Astrocyte (in vitro differentiated cells and primary cell): ENCODE measurements around the gene POR. TPM values are rescaled to one million over a fixed set of nuclear protein-coding genes. Genes with fewer than 3 reads are reported as not detected.

Source experiments
- DNase-seq: peaks from one replicate; pipeline ENCODE4 v3.0.0-alpha.2; 2010; ENCODE audit warnings: low read depth
- FAIRE-seq: peaks from 2 replicates; lab custom pipeline; 2011; peaks lifted over from hg19 to GRCh38; lab: Jason Lieb, UNC
- H2AFZ ChIP-seq: 2 replicates; pipeline ENCODE4 v1.6.0; 2012; ENCODE audit warnings: low read depth, low read length, inconsistent platforms
- H3K27ac ChIP-seq: 2 replicates; pipeline ENCODE4 v1.5.1; 2011; ENCODE audit warnings: low read depth, low read length, inconsistent platforms
- H3K27me3 ChIP-seq: 2 replicates; pipeline ENCODE4 v1.6.0; 2011; ENCODE audit warnings: low read length, inconsistent platforms; ENCODE audit not compliant: insufficient read depth
- H3K36me3 ChIP-seq: 2 replicates; pipeline ENCODE4 v1.5.1; 2011; ENCODE audit warnings: low read length, inconsistent platforms; ENCODE audit not compliant: insufficient read depth
- H3K4me1 ChIP-seq: 2 replicates; pipeline ENCODE4 v1.5.1; 2011; ENCODE audit warnings: low read length, inconsistent platforms; ENCODE audit not compliant: insufficient read depth
- H3K4me2 ChIP-seq: 2 replicates; pipeline ENCODE4 v1.6.0; 2012; ENCODE audit warnings: low read length, inconsistent platforms
- H3K4me3 ChIP-seq: 2 replicates; pipeline ENCODE4 v1.5.1; 2011; ENCODE audit warnings: low read depth, mild to moderate bottlenecking, low read length, inconsistent platforms; ENCODE audit not compliant: insufficient read depth
- H3K79me2 ChIP-seq: 2 replicates; pipeline ENCODE4 v1.6.0; 2012; ENCODE audit warnings: mild to moderate bottlenecking, low read length, inconsistent platforms; ENCODE audit not compliant: insufficient read depth
- H3K9ac ChIP-seq: 2 replicates; pipeline ENCODE4 v1.6.0; 2012; ENCODE audit warnings: mild to moderate bottlenecking, low read length, inconsistent platforms
- H3K9me3 ChIP-seq: 2 replicates; pipeline ENCODE4 v1.5.1; 2012; ENCODE audit warnings: low read depth, mild to moderate bottlenecking, low read length, inconsistent platforms; ENCODE audit not compliant: insufficient read depth
- H4K20me1 ChIP-seq: 2 replicates; pipeline ENCODE4 v1.6.0; 2012; ENCODE audit warnings: low read length, inconsistent platforms; ENCODE audit not compliant: insufficient read depth
- H3K27ac Mint-ChIP-seq: one replicate; pipeline ENCODE4 v1.8.0; 2021; ENCODE audit warnings: mild to moderate bottlenecking, mixed read lengths; ENCODE audit not compliant: unreplicated experiment
- H3K27me3 Mint-ChIP-seq: one replicate; pipeline ENCODE4 v1.8.0; 2021; ENCODE audit warnings: low read depth, mixed read lengths; ENCODE audit not compliant: unreplicated experiment
- H3K36me3 Mint-ChIP-seq: one replicate; pipeline ENCODE4 v1.8.0; 2021; ENCODE audit warnings: low read depth, mixed read lengths; ENCODE audit not compliant: unreplicated experiment
- H3K4me1 Mint-ChIP-seq: one replicate; pipeline ENCODE4 v1.8.0; 2021; ENCODE audit warnings: low read depth, mixed read lengths; ENCODE audit not compliant: unreplicated experiment
- H3K4me3 Mint-ChIP-seq: one replicate; pipeline ENCODE4 v1.8.0; 2021; ENCODE audit warnings: mild to moderate bottlenecking, moderate library complexity, mixed read lengths; ENCODE audit not compliant: unreplicated experiment
- H3K9me3 Mint-ChIP-seq: one replicate; pipeline ENCODE4 v1.8.0; 2021; ENCODE audit warnings: mild to moderate bottlenecking, mixed read lengths; ENCODE audit not compliant: unreplicated experiment
- EZH2 ChIP-seq: IDR thresholded peaks from 2 replicates; pipeline ENCODE4 v1.6.1; 2012; ENCODE audit warnings: mild to moderate bottlenecking, low read length, inconsistent platforms; ENCODE audit not compliant: insufficient read depth
- total RNA-seq: library from RNA; stranded (reverse); gene quantifications from 2 replicates; pipeline ENCODE4 v1.2.1, GENCODE V29; 2021
- TF ChIP-seq, protein P1 (sequence below): IDR thresholded peaks from 2 replicates; pipeline ENCODE4 v1.5.1; 2011; ENCODE audit warnings: low read depth, mild to moderate bottlenecking, inconsistent platforms, low read length, moderate library complexity; ENCODE audit not compliant: insufficient read depth

POR gene
- total RNA-seq, 1 donor from 2014 or later, result 73.6 TPM

DNA sequence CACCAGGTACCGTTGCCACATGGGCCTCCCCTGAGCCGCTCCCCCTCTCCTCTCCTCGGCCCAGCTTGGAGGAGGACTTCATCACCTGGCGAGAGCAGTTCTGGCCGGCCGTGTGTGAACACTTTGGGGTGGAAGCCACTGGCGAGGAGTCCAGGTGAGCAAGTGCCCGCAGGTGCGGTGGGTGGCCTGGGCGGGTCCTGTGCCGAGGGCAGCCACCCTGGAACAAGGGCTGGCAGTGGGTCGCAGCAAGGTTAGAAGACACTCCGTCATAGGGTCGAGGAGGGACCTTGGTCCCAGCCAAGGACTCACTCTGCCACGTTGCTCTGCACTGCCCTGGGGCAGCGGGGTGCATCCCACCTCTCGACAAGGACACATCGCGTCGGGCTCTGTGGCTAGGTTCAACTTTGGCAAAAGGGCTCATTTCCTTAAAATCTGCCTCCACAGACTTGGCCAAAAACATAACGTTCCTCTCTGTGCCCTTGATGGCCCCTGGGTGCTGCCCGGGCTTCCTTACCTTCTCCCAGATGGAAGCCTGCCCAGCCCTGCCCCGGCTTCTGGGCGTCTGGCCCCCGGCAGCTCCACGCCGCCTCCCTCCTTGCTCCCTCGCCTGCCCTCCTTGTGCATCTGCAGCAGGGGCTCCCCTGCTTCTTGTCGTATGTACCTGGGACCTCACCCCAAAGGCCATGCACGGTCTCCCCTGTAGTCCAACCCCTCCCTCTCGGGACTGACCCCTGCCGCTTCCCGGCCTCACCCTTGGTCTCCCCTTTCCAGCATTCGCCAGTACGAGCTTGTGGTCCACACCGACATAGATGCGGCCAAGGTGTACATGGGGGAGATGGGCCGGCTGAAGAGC lies 66.7 kb downstream of the POR start:
- Histone ChIP-seq H3K9ac (no peak overlapping the region), H3K9me3 (no peaks in the 10 kb centered on the region), H3K4me1 (no peaks in the 10 kb centered on the region), H3K4me2 (no peak overlapping the region), H3K4me3 (no peak overlapping the region), H3K79me2 (no peaks in the 10 kb centered on the region), H3K27ac (no peak overlapping the region), H4K20me1 (peaks cover 9% of the 10 kb centered on the region), H3K36me3 (no peaks in the 10 kb centered on the region), H3K27me3 (no peaks in the 10 kb centered on the region), H2AFZ (no peak overlapping the region)
- TF ChIP-seq, protein P1, sequence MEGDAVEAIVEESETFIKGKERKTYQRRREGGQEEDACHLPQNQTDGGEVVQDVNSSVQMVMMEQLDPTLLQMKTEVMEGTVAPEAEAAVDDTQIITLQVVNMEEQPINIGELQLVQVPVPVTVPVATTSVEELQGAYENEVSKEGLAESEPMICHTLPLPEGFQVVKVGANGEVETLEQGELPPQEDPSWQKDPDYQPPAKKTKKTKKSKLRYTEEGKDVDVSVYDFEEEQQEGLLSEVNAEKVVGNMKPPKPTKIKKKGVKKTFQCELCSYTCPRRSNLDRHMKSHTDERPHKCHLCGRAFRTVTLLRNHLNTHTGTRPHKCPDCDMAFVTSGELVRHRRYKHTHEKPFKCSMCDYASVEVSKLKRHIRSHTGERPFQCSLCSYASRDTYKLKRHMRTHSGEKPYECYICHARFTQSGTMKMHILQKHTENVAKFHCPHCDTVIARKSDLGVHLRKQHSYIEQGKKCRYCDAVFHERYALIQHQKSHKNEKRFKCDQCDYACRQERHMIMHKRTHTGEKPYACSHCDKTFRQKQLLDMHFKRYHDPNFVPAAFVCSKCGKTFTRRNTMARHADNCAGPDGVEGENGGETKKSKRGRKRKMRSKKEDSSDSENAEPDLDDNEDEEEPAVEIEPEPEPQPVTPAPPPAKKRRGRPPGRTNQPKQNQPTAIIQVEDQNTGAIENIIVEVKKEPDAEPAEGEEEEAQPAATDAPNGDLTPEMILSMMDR, result no peak
- no peak for TF ChIP-seq EZH2
- no peak overlapping the region for H3K4me3 Mint-ChIP-seq
- H3K27me3 Mint-ChIP-seq, result no peaks in the 10 kb centered on the region
- no peak for FAIRE-seq
- H3K27ac Mint-ChIP-seq, result no peak overlapping the region
- H3K9me3 Mint-ChIP-seq, result no peaks in the 10 kb centered on the region
- no peak for DNase-seq
- peaks cover 8% of the 10 kb centered on the region for H3K36me3 Mint-ChIP-seq
- H3K4me1 Mint-ChIP-seq, result peaks cover 4% of the 10 kb centered on the region

DNA sequence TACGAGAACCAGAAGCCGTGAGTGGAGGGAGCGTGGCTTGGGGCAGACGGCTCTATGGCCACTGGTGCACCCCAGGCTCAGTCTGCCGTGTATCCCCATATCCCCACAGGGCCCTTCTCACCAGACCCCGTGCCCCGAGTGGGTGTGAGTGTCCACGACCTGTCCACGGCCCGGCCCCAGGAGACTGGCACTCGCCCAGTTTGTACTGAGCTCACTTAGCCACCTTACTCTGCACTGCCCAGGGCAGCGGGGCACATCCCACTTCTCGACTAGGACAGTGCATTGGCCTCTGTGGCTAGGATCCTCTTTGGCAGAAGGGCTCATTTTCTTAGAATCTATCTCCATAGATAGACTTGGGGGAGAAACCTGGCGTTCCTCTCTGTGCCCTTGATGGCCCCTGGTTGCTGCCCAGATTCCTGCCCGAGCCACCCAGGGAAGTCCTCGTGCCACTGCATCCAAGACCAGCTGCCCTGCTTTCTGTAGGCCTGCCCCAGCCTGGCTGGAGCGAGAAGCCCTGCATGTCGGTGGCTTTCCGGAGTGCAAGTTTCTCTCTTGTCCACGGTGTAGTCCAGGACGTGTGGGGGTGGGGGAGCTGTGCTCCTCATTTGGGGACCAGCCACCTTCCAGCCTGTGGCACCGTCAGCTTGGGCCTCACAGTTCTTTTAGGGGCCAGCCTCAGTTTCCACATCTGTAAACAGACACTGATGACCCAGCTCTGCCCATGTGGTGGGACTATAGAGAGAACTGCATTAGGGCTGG lies 67.5 kb downstream of the POR start:
- DNase-seq (no peak), FAIRE-seq (no peak)
- no peaks in the 10 kb centered on the region for H3K9me3 ChIP-seq
- peaks cover 9% of the 10 kb centered on the region for H4K20me1 ChIP-seq
- no peak overlapping the region for H3K4me3 ChIP-seq
- H3K36me3 ChIP-seq, result no peaks in the 10 kb centered on the region
- Mint-ChIP-seq H3K27ac (no peak overlapping the region), H3K9me3 (no peaks in the 10 kb centered on the region), H3K4me3 (no peak overlapping the region), H3K36me3 (peaks cover 11% of the 10 kb centered on the region), H3K4me1 (peaks cover 4% of the 10 kb centered on the region), H3K27me3 (no peaks in the 10 kb centered on the region)
- no peaks in the 10 kb centered on the region for H3K79me2 ChIP-seq
- no peak overlapping the region for H2AFZ ChIP-seq
- no peak overlapping the region for H3K27ac ChIP-seq
- H3K9ac ChIP-seq, result no peak overlapping the region
- no peaks in the 10 kb centered on the region for H3K27me3 ChIP-seq
- no peak overlapping the region for H3K4me2 ChIP-seq
- TF ChIP-seq EZH2, result no peak
- TF ChIP-seq, protein P1, result no peak
- H3K4me1 ChIP-seq, result no peaks in the 10 kb centered on the region
